GM21367 (cell line): ENCODE measurements around the gene MOB3A.

Source experiments
- ATAC-seq: cut with Tn5 transposase; IDR thresholded peaks from one replicate; pipeline ENCODE4 v1.9.1; 2021; ENCODE audit not compliant: unreplicated experiment

Gene MOB3A

GRCh38 chr19:2083174-2083854 lies 12.8 kb downstream of the MOB3A start:
- ATAC-seq = no peak

- no peak for ATAC-seq
These were observed 14.0 kb downstream of the MOB3A start for GRCh38 chr19:2081873-2082810.

GRCh38 chr19:2080336-2080988 lies 15.7 kb downstream of the MOB3A start:
- ATAC-seq = no peak

GRCh38 chr19:2079865-2080301 lies 16.2 kb downstream of the MOB3A start:
- no peak for ATAC-seq

GRCh38 chr19:2079076-2079864 lies 16.9 kb downstream of the MOB3A start:
- no peak for ATAC-seq

GRCh38 chr19:2077833-2078619 lies 18.1 kb downstream of the MOB3A start:
- ATAC-seq = no peak

GRCh38 chr19:2077398-2077797 lies 18.7 kb downstream of the MOB3A start:
- ATAC-seq = no peak

GRCh38 chr19:2076526-2076944 lies 19.6 kb downstream of the MOB3A start:
- no peak for ATAC-seq

GRCh38 chr19:2072757-2073551 lies 23.2 kb downstream of the MOB3A start:
- no peak for ATAC-seq

GRCh38 chr19:2070986-2071673 lies 25.0 kb downstream of the MOB3A start:
- ATAC-seq = no peak

- ATAC-seq = no peak
These were observed 25.7 kb downstream of the MOB3A start for GRCh38 chr19:2070436-2070827.

GRCh38 chr19:2064788-2065524 lies 31.2 kb downstream of the MOB3A start:
- no peak for ATAC-seq

GRCh38 chr19:2064395-2064787 lies 31.7 kb downstream of the MOB3A start:
- no peak for ATAC-seq

GRCh38 chr19:2063824-2064223 lies 32.3 kb downstream of the MOB3A start:
- no peak for ATAC-seq

GRCh38 chr19:2062770-2063169 lies 33.4 kb downstream of the MOB3A start:
- no peak for ATAC-seq

GRCh38 chr19:2062389-2062729 lies 33.8 kb downstream of the MOB3A start:
- no peak for ATAC-seq

- ATAC-seq = peak; percentile 59
These were observed 34.4 kb downstream of the MOB3A start for GRCh38 chr19:2061495-2062388.
